ENCODE results near the gene SYCE3. TPM values are rescaled to one million over a fixed set of nuclear protein-coding genes. Genes with fewer than 3 reads are reported as not detected.

Gene SYCE3
- polyA plus RNA-seq, 1 experiment = not detected

DNA sequence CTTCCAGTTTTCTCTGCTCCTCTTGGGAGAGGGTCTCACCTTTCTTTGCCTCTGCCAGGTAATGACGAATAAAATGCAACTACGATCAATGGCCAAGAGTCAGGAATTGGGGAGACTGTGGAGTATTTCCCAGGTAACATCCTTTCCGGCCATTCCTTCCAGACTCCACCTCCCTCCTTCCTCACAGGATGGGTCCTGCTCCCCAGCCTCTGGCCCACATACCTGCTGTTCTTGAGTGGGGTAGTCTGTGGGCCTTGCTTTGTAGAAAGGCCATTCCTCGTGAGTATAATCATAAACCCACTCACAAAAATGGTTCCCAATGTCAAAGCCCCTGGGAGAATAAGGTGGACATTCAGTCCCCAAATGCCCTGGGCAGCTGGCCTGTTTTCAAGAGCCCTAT lies 17.0 kb upstream of the SYCE3 start:
- Histone ChIP-seq H3K36me3 (ENCODE audit: control insufficient read depth, insufficient read depth, low read length) (peaks cover 8% of the 10 kb centered on the region), H3K4me3 (ENCODE audit: low read depth, low read length) (no peak overlapping the region), H3K27me3 (ENCODE audit: control insufficient read depth, insufficient read depth, low read length) (no peaks in the 10 kb centered on the region)
- ChIA-PET POLR2A (no interaction called here), CTCF (interaction anchor here (1.2 to 1.4 kb wide), 2 partner anchors 11 to 17 kb away, joined by 3 to 5 read pairs; partner anchors contain the start of gene SYCE3)
- TF ChIP-seq, protein P1, sequence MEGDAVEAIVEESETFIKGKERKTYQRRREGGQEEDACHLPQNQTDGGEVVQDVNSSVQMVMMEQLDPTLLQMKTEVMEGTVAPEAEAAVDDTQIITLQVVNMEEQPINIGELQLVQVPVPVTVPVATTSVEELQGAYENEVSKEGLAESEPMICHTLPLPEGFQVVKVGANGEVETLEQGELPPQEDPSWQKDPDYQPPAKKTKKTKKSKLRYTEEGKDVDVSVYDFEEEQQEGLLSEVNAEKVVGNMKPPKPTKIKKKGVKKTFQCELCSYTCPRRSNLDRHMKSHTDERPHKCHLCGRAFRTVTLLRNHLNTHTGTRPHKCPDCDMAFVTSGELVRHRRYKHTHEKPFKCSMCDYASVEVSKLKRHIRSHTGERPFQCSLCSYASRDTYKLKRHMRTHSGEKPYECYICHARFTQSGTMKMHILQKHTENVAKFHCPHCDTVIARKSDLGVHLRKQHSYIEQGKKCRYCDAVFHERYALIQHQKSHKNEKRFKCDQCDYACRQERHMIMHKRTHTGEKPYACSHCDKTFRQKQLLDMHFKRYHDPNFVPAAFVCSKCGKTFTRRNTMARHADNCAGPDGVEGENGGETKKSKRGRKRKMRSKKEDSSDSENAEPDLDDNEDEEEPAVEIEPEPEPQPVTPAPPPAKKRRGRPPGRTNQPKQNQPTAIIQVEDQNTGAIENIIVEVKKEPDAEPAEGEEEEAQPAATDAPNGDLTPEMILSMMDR (IDR thresholded peaks at IDR 0.05; ENCODE audit: insufficient read depth, low read depth, low read length) = no peak
- DNase-seq (ENCODE audit: low read depth) = no peak

DNA sequence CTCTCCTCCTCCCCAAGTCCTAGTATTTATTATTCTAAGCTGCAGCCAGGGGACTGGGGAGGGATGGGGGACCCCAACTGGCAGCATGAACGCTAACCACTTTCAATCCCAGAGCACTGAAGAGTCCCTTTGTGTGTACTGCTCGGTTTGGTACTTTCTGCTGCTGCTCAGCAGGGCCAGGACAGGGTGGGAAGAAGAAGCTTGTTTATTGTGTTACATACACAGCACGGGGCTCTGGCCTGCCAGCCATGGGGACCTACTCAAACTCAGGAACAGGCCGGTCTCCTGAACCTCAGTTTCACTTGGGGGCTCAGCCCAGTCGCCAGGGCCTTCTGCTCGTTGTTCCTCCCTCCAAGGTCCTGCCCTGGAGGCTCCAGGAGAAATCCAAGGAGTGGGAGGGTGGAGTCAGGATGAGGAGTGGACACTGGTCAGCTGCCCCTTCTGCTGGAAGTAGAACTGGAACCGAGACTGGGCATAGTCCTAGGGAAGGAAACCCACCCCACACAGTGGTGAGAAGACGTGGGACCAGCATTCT lies 16.1 kb upstream of the SYCE3 start:
- H3K27me3 ChIP-seq (ENCODE audit: control insufficient read depth, insufficient read depth, low read length) = no peaks in the 10 kb centered on the region
- ChIA-PET CTCF (interaction anchor here (1.1 to 1.6 kb wide), 3 partner anchors 16 to 53 kb away, joined by 4 to 6 read pairs (median 5); partner anchors contain the start of genes SCO2 and SYCE3), POLR2A (no interaction called here)
- TF ChIP-seq, protein P1 (IDR thresholded peaks at IDR 0.05; ENCODE audit: insufficient read depth, low read depth, low read length) = no peak
- H3K4me3 ChIP-seq (ENCODE audit: low read depth, low read length) = no peak overlapping the region
- H3K36me3 ChIP-seq (ENCODE audit: control insufficient read depth, insufficient read depth, low read length) = peaks cover 8% of the 10 kb centered on the region
- no peak for DNase-seq (ENCODE audit: low read depth)

DNA sequence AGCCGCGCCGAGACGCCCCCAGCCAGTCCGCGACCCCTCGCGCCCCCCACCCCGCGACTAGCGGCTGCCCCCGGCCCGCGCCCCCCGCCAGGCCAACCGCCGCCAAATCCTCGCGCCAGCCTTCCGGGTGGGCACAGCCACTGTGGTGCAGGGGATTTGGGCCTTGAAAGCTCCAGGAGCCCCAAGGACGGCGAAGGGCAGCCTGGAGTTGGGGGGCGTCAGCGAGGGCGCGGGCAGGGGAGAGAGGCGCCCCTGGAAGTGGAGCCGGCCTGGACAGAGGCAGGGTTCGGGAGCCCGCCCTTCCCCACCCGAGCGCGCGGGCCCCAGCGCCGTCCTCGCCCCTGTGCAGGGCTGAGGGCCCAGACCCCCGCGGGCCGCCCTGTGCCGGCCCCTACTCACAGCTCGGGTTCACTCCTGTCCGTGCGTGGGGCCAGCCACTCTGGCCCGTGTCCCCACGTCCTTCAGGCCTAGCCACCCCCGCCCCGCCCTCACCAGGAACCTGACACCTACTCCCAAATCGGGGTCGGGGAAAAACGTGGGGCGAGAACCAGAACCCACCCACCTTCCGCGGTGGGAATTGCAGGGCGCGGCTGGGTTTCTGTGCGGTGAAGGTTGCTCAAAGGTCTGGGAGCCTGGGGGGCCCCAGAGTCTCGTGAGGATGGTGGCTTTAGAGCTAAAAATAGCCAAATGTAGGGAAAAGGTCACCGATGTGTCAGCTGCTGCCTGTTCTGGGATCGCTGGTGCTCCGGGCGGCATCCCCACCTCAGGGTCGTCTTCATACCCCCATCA lies 15.5 kb upstream of the SYCE3 start, which contains the start of gene CPT1B:
Gene CPT1B, minus strand, starts transcription at position 441 of the 789 bp plus-strand sequence. CDS start 512 bp downstream, outside the sequence.
- TF ChIP-seq, protein P1 (IDR thresholded peaks at IDR 0.05; ENCODE audit: insufficient read depth, low read depth, low read length) = peak; percentile 32; the same call in 1 of the 2 replicates
- ChIA-PET POLR2A (interaction anchor here (0.7 kb wide), 1 partner anchor 56 kb away, joined by 3 read pairs; no protein-coding TSS in a partner anchor), CTCF (interaction anchor here (1.0 to 2.7 kb wide), 6 partner anchors 15 to 113 kb away, joined by 3 to 20 read pairs (median 5); partner anchors contain the start of genes SCO2 and SYCE3)
- Histone ChIP-seq H3K36me3 (ENCODE audit: control insufficient read depth, insufficient read depth, low read length) (peaks cover 8% of the 10 kb centered on the region), H3K27me3 (ENCODE audit: control insufficient read depth, insufficient read depth, low read length) (no peaks in the 10 kb centered on the region), H3K4me3 (ENCODE audit: low read depth, low read length) (peak within 1 kb of the TSS; percentile 6; the same call in 1 of the 2 replicates)
- no peak for DNase-seq (ENCODE audit: low read depth)

DNA sequence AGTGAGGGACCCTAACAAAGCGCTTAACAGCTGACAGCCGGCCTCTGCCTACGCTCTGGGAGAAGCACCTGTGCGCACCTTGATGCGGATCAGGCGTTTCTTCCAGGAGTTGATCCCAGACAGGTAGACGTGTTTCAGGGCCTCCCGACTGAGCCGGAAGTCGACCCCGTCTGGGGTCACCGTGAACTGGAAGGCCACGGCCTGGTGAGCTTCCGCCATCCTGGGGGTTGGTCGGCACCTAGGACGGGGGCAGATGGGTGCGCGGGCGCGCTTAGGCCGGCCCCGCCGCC lies 14.9 kb upstream of the SYCE3 start:
- Histone ChIP-seq H3K36me3 (ENCODE audit: control insufficient read depth, insufficient read depth, low read length) (peaks cover 8% of the 10 kb centered on the region), H3K4me3 (ENCODE audit: low read depth, low read length) (no peak overlapping the region), H3K27me3 (ENCODE audit: control insufficient read depth, insufficient read depth, low read length) (no peaks in the 10 kb centered on the region)
- no peak for DNase-seq (ENCODE audit: low read depth)
- TF ChIP-seq, protein P1 (IDR thresholded peaks at IDR 0.05; ENCODE audit: insufficient read depth, low read depth, low read length) = no peak
- ChIA-PET POLR2A (no interaction called here), CTCF (interaction anchor here (1.0 to 2.7 kb wide), 6 partner anchors 9 to 114 kb away, joined by 3 to 20 read pairs (median 4); partner anchors contain the start of genes SCO2 and SYCE3)

Data from BJ (cell line).